Activated gamma-delta T cell treated with anti-CD3 and anti-CD28 coated beads, Interleukin-2, amount 50 U/mL, for 16 hours (primary cell): ENCODE measurements around the gene RAB11B.
"Not testable (repeated sequence)": the region's sequence is repeated elsewhere in the genome, so short reads cannot be mapped to it uniquely, and the experiment has no call there.

Experiments used
- DNase-seq: peaks from one replicate; pipeline ENCODE4 v3.0.0-alpha.2; 2020; ENCODE audit warnings: low read depth

The RAB11B gene

DNA sequence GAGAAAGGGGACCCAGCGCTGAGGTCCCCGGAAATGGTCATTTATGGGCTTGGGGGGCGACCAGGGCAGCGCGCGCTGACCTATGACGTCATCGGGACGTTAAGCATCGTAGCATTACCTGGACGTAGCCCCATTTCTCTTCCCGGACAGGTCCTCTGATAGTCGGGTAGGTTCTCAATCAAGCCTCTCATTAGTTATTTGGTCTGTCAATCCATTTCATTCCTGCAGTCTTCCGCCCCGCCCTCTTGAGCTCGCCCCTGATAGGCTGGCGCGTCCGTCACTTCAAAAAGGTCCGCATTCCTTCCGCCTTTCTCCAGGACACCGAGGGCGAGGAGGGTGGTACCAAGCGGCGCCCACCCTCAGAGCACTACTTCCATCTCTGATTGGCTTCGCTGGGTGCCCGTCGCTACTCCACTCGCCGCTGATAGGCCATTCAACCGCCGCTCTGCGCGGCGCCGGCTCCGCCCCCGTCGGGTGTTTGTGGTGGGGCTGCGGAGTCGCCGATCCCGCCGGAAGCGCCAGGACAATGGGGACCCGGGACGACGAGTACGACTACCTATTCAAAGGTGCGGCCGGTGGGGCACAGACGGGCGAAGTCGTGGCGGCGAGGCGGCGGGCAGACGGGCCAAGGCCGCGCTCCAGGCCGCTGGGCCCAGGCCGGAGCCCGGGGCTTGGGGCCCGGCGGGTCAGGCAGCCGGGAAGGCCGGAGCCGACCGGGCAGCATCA lies at the start of gene RAB11B:
Gene RAB11B (plus strand): TSS at position 470 of the 726 bp plus-strand sequence. CDS start 57 bp downstream, at position 527.
- DNase-seq, result peak; percentile 97

DNA sequence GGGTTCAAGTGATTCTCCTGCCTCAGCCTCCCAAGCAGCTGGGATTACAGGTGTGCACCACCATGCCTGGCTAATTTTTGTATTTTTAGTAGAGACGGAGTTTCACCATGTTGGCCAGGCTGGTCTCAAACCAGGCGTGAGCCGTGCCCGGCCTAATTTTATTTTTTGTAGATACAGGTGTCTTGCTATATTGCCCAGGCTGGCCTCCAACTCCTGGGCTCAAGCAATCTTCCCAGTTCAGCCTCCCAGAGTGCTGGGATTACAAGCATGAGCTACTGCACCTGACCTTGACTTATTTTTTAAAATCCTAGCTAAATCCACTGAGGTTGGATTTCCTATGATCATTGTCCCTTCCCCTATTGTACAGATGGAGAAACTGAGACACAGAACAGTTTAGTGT lies 48.7 kb upstream of the RAB11B start:
- not testable (repeated sequence) for DNase-seq

DNA sequence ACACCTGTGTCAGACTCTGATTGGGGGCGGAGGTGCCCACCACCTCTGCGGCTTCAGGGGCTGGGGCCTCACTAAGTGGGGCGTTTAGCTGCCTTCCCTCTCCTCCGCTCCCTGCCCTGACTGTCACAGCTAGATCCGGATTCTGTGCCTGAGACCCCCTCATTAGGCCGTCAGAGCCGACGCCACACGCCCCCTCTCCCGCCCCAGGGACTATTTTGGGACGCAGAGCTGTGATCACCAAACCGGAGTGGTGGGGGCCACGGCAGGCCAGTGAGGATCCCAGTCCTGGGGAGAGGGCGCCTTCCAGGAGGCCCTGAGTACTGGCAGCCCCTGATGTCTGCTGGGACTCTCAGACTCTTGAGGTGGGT lies 47.9 kb upstream of the RAB11B start:
- DNase-seq, result no peak

DNA sequence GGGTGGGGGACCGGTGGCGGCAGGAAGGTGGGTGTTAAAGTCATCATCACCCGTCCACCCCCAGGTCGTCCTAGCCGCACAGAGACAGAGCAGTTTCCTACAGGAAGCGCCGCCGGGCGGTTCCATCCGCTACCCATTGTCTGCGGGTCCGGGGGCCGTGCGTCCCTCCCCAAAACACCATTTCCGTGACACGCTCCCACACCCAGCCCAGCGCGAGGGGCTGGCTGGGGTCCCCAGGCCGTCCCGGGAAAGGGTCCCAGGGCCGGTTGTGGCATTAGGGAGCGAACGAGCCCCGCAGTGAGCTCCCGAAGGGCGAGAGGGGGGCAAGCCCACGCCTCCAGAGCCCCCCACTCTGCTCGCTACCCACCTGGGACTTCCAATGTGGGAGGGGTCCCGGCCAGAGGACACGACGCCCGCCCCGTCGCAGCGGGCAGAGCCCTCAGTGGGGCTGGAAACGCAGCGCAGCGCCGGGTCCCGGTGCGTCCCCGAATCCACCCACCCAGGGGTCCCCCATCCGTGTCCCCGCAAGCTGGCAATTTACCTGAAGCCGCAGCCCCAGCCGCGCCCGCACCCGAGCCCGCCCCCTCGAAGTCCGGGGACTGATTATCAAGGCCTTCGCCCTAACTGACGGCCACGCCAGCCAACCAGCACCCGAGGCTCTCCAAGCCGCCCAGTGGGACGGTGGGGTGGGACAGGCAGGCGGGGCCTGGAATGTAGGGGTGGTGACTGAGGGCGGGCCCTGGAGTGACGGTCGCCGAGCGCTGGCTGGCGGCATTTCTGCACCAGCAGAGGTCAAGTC lies 47.3 kb upstream of the RAB11B start, which contains the start of gene KANK3:
Gene KANK3 (minus strand): TSS at position 579 of the 799 bp plus-strand sequence. CDS start 5,434 bp downstream, outside the sequence.
- DNase-seq, result peak; percentile 91

- no peak for DNase-seq
These were observed 46.7 kb upstream of the RAB11B start for GRCh38 chr19:8343483-8343844.

GRCh38 chr19:8349629-8350372 lies 40.4 kb upstream of the RAB11B start:
- DNase-seq, result not testable (repeated sequence)

GRCh38 chr19:8352134-8352827 lies 37.9 kb upstream of the RAB11B start:
- no peak for DNase-seq

DNA sequence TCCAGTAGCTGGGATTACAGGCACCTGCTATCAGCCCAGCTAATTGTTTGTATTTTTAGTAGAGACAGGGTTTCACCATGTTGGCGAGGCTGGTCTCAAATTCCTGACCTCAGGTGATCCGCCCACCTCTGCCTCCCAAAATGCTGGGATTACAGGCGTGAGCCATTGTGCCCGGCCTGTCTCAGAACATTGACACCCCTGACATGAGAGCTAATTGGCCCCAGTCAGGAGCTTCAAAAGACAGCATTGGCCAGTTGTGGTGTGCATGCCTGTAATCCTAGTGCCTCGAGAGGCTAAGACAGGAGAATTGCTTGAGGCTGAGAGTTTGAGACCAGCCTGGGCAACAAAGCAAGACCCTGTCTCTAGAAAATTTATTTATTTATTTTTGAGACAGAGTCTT lies 37.3 kb upstream of the RAB11B start:
- not testable (repeated sequence) for DNase-seq

DNA sequence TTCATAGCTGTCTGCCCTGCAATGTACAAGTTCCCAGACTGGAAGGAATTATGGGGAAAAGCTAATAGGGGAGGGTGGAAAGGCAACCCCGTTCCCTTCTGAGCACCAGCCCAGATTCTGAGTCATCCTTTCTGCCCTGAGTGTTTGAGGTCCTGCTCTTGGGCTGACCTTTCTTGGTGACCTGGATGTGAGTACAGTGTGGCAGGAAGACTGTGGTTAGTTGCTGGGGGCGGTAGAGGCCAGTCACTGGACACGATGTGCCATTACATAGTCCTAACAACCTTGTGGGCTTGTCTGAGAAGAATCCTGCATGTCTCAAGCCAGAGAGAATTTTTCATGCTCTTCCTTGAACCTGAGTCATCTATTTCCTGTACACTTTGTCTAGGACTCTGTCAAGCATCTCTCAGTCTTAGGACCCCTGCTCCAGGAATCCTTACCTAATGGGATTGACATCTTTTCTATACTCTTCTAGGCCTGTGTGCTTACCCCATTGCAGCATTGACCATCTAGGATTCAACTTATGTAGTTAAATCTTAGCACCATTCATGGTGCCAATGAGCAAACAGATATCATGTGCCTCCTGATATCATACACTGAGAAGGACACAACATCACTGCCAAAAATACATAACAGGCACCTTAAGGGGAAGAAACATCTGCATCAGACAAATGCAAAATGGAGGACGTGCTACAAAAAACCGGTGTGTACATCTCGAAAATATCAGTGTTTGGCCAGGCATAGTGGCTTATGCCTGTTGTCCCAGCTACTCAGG lies 34.3 kb upstream of the RAB11B start:
- DNase-seq, result no peak

DNA sequence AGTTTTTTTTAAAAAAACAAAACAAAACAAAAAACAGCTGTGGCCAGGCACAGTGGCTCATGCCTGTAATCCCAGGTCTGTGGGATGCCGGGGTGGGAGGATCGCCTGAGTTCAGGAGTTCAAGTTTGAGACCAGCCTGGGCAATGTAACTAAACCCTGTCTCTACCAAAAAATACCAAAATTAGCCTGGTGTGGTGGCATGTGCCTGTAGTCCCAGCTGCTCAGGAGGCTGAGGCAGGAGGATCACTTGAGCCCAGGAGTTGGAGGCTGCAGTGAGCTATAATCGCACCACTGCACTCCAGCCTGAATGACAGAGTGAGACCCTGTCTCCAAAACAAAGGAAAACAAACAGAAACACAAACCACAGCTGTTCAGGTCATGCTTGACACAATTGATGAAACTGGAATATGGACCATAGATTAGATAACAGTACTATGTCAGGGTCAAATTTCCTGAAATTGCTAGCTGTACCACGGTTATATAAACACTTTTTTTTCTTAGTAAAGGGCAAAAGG lies 33.1 kb upstream of the RAB11B start:
- no peak for DNase-seq

GRCh38 chr19:8358948-8359347 lies 31.2 kb upstream of the RAB11B start:
- no peak for DNase-seq

DNA sequence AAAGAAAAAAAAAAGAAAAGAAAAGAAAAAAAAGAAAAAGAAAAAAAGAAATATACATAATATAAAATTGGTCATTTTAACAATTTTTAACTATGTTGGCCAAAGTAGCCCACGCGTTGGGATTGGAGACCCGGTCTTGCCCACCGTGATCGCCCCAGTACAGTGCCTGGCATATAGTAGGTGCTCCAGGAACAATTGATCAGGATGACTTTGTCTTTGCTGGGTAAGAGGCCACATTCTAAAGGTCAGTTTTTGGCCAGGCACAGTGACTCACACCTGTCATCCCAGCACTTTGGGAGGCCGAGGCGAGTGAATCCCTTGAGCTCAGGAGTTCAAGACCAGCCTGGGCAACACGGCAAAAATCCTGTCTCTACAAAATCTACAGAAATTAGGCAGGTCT lies 30.0 kb upstream of the RAB11B start:
- DNase-seq, result no peak

DNA sequence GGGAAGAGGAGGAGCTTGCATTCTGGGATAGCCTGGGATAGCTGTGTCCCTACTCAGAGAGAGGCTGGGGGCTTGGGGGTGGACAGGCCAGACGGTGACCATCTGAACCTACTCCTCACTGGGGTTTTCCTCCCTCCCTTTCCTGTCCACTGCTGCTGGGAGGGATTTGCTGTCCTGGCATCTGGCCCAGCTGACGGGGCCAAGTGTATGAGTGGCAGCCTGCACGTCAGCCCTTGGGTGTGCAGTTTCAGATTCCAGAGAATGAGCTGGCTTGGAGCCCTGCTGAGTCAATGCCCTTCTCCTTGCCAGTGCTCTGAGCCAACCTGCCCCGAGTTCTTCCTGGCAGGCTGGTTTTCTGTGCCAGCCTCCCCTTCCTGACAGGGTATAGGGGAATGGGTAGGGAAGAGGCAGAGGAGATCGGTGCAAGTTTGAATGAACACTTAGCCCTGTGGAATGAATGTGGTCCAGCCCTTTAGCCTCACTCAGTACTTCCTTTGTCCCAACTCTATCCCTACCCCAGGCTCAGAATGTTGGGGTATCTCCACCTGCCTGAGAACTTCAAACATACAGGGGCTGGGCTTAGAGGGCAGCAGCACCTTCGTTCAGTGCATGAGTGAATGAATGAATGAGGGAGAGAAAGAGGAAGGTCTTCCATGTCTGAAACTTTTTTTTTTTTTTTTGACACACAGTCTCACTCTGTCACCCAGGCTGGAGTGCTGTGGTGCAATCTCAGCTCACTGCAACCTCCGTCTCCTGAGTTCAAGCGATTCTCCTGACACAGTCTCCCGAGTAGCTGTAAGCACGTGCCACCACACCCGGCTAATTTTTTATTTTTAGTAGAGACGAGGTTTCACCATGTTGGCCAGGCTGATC lies 28.0 kb upstream of the RAB11B start:
- DNase-seq, result no peak

GRCh38 chr19:8363803-8364771 lies 26.1 kb upstream of the RAB11B start, which contains the start of gene ANGPTL4:
TSS of gene ANGPTL4 (plus strand) at chr19:8364155. CDS start at chr19:8364322, 167 bp downstream.
- peak; percentile 21 for DNase-seq

- no peak for DNase-seq
These were observed 24.0 kb upstream of the RAB11B start for GRCh38 chr19:8366121-8366581.

GRCh38 chr19:8366961-8367326 lies 23.2 kb upstream of the RAB11B start:
- no peak for DNase-seq

- DNase-seq, result no peak
These were observed 22.7 kb upstream of the RAB11B start for GRCh38 chr19:8367327-8368001.
